ENCODE data around the gene HBS1L. TPM values are rescaled to one million over a fixed set of nuclear protein-coding genes. Genes with fewer than 3 reads are reported as not detected.

The HBS1L gene
- polyA plus RNA-seq, 3 donors: 77.3 to 88.0 (median 82.5) TPM

DNA sequence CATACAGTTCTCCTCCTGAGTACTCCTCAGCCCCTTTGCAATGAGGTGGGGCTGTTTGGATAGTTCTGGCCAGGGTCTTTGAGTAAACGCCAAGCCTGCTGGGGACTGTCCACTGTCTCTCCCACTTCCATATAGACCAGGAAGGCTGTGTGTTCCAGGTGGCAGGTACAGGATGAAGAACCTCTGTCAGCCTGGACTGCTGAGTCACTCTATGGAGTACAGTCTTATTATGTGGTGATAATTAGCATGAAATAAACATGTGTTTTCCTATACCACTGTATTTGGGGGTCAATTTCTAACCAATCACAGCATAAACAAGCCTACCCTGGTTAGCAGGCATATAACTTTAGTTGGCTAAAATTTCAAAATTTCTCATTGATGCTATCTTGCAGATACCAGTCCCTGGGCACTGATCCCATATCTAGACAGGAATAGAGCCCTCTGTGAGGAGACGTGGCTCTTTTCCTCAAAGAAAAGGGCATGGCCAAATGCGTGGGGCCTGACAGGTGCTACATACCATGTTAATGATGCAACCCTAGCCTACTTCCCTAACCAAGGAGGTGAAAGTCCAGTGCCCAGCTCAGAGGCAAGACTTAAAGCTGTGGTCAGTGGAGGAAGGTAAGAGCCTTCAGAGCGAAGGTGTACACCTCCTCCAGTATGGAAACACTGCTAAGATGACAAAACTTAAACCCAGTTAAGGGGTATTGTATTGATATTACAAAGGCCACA is 100.2 kb downstream of the HBS1L start:
- DNase-seq (ENCODE audit: low read depth in 3 of 3, low spot score in 2 of 3): no peak

GRCh38 chr6:134951494-134952263 is 102.9 kb downstream of the HBS1L start:
- no peak for DNase-seq (ENCODE audit: low read depth in 3 of 3, low spot score in 2 of 3)

DNA sequence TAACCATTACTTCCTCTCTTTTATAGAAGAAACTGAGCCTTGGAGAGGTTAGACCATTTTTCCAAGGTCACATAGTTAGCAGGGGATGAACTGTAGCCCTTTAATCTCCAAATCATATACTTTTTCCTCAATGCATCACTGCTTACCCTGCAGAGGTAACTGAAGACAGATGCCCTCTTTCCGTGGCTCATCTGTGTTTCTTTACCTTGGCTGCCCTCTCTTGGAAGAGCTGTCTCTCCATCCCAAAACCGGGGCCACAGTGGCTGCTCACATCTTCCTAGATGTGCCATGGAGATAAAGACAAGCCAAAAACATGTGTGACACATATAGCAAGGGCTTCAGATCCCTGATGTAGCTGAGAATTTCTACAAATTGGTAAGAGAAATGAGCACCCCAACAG is 104.1 kb downstream of the HBS1L start:
- DNase-seq (ENCODE audit: low read depth in 3 of 3, low spot score in 2 of 3): no peak

DNA sequence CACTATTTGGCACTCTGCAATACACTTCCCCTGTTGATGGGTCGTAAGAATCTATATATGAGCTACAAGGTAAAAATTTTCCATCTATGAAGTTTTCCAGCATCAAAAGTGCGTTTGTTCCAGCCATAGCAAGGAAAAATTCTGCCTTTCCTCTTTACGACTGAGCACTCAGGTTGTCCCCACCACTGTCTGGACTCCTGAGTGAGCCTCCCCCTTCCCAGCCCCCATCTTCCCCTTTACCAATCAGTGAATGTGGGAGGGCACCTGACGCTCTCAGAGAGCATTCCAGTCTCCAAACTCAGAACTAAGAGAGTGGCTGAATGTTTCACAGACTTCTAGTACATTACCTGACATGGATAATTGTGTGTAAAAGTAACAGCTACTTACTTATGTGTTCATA is 104.7 kb downstream of the HBS1L start, which contains the start of gene ALDH8A1:
ALDH8A1 (minus strand) TSS at position 175 of the 400 bp plus-strand sequence; CDS start at position 127, 48 bp downstream.
- no peak for DNase-seq (ENCODE audit: low read depth in 3 of 3, low spot score in 2 of 3)

DNA sequence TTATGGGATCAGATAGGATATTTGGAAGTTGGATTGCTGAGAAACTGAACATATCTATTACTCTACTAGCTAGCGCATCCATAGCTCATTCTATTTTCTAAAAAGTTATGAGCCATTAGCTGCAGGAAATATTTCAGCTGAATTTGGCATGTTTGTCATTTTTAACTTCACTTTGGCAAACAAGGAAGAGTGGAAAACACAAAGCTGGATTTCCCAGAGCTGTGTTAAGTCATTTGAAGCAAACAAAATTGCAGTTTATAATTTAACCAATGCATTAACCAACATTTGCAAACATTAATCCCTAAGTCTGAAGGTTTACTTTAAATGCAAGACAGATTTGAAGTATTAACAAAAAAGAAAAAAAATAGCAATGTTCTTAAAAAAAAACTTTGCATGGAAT is 105.9 kb downstream of the HBS1L start:
- DNase-seq (ENCODE audit: low read depth in 3 of 3, low spot score in 2 of 3): no peak

GRCh38 chr6:134948142-134948541 is 106.5 kb downstream of the HBS1L start:
- no peak for DNase-seq (ENCODE audit: low read depth in 3 of 3, low spot score in 2 of 3)

- no peak for DNase-seq (ENCODE audit: low read depth in 3 of 3, low spot score in 2 of 3)
These were observed 109.6 kb downstream of the HBS1L start for GRCh38 chr6:134945045-134945444.

GRCh38 chr6:134943522-134944111 is 111.0 kb downstream of the HBS1L start:
- DNase-seq (ENCODE audit: low read depth in 3 of 3, low spot score in 2 of 3): no peak

DNA sequence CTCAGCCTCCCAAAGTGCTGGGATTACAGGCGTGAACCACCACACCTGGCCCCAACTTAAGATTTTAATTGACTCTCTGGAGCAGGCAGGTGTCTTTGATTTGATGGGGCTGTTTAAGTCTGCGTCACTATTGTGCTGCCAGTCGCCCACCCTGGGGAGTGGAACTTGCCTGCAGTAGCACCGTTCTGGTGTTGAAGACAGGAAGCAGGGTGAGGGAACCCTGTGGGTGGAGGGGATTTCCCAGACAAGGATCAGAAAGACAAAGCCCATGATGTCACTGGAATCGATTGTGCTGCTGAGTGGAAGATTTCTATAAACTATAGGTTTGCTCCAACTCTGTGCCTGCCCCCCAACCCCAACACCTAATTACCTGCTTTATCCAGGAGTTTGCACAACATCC is 115.7 kb downstream of the HBS1L start:
- no peak for DNase-seq (ENCODE audit: low read depth in 3 of 3, low spot score in 2 of 3)

GRCh38 chr6:134937426-134937825 is 117.2 kb downstream of the HBS1L start:
- no peak for DNase-seq (ENCODE audit: low read depth in 3 of 3, low spot score in 2 of 3)

DNA sequence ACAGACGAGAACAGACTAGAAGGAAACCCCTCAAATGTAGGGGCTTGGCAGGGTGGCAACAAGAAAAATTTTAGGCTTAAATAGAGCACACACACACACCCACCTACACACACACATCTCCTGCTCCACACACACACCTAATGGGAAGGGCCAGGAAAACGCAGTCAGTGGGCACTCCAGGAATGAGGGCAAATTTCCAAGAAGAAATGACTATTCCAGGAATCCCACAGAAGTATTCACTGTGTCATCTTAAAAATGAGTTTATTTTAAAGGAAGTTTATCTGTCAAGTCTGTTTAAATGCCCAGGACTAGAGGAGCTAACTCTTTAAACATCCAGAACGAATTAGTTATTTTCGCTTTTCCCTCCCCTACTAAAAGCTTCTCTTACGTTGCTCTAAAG is 117.7 kb downstream of the HBS1L start:
- no peak for DNase-seq (ENCODE audit: low read depth in 3 of 3, low spot score in 2 of 3)

DNA sequence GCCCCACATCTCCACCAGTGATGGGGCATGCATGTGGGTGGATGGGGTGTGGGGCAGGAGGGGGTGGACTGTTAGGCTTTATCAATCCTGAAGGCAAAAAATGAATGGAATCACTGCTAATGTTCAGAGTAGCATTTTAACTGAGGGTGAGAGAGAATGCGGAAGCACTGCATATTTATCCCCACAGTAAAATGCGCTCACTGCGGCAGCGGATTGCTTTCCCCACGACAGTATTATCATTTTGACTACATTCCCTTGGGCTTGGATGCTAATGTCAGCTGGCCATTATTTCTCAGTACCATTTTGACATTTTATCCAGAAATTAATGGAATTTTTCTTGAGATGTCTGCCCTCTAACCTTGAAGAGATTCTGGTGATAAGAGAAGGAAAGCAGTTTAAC is 118.1 kb downstream of the HBS1L start:
- DNase-seq (ENCODE audit: low read depth in 3 of 3, low spot score in 2 of 3): no peak

DNA sequence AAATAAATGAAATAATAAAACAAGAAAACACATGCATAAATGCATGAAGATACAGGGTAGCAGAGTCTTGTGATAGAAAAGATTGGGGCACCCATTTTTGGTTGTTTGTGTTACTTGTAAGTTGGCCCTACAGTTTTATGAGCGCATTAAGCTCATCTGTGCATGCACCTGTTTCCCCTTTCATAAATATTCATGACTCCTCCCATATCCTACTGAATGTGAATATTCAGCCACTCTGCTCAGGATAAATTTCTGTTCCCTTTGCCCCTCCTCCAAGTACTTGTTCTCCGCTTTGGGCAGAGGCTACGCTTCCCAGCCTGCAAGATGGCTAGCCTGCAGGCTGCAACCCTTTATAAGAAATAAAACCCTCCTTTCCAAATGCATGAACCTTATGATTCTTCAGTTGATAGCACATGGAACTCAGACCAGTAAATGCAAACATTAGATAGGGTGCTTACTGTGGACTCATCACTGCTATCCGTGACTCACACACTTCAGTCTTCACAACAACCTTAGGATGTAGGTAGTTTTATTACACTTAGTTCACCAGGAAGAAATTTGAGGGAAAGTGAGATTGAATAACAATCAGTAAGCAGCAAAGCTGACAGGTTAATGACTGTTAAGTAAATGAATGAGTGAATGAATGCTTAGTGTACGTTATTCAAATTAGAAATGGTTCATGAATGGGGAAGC is 119.7 kb downstream of the HBS1L start:
- DNase-seq (ENCODE audit: low read depth in 3 of 3, low spot score in 2 of 3): no peak

DNA sequence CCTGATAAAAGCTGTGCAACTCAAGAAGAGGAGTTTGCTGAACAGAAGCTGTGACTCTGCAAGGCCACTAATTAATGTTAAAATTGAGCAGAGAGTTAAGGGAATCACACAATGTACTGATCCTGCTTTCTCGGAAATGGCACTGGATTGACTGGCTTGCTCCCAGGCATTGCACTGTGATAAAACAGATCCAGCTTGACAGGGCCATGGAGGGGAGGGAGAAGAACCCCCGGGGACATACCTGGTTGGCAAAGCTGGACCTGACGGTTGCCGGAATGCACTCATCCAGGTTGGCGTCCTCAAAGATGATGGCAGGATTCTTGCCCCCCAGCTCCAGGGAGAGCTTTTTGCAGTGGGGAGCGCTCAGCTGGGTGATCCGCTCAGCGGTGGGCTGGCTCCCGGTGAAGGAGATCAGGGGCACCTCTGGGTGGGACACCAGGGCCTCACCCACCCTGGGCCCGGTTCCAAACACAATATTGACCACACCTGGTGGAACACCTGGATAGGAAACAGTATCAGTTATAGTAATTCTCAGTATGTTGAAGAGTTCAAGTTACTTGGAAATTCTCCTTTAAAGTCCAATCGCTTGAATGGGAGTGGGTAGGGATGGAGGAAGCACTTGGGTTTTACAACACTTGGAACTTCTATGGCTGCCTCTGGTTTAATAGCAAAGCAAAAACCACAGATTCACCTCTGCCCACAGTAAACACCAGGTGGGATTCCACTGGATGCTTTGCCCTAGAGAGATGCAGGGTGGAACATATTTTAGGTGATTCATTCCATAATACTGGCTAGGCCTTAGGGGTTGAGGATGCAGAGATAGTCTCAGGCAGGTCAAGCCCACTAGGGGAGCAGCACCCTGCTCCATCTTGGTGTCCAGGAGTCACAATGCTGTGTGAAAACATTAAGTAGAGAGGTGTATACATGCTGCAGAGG is 121.8 kb downstream of the HBS1L start:
- DNase-seq (ENCODE audit: low read depth in 3 of 3, low spot score in 2 of 3): no peak

GRCh38 chr6:134932098-134932497 is 122.5 kb downstream of the HBS1L start:
- no peak for DNase-seq (ENCODE audit: low read depth in 3 of 3, low spot score in 2 of 3)

- no peak for DNase-seq (ENCODE audit: low read depth in 3 of 3, low spot score in 2 of 3)
These were observed 124.2 kb downstream of the HBS1L start for GRCh38 chr6:134930463-134930862.

DNA sequence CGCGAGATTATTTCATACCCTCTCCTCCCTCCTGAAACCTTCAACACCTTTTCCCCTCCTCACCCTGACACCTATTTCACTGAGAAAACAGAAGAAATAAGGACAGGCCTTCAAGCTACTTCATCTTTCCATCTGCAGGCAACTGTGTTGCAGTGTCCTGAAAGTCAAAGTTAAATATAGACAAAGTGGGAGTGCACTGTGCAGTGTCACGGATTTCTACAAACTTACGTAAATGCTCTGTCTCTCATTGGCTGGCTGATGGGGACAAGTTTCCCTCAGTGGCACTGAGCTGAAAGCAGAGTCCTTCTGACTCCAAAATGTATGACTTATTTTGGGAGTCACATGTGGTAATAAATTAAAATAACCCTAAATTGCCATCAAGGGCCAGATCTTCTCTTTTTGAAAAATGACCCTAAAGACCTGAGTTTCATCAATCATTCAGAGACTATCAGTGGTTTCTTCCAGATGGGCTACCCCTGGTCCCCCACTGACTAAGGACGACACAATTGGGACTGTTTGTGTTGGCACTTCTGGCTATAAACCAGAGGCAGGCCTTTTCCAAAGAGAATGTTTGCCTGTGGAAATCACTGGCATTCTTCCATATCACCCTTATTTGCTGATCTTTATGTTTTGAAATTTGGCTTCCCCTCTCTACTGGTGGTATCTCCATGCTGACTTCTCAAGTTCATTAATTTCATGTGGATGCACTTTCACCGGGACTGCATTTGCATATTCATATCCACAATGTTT is 126.3 kb downstream of the HBS1L start:
- DNase-seq (ENCODE audit: low read depth in 3 of 3, low spot score in 2 of 3): no peak

DNA sequence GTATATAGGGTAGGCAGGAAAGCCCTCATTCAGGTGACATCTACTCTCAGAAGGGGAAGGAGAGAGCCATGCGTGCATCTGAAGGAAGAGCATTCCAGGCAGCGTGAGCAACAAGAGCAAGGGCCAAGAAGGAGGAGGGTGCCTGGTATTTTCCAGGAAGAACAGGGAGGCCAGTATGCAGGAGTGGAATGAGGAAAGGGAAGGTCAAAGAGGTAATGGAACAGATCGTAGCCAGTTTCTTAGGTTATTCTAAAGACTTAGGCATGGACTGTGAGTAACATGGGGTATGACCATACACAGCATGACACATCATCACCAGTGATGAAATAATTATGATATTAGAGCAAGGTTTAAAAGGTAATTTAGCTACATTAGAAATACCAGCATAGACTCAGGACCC is 128.8 kb downstream of the HBS1L start:
- no peak for DNase-seq (ENCODE audit: low read depth in 3 of 3, low spot score in 2 of 3)

DNA sequence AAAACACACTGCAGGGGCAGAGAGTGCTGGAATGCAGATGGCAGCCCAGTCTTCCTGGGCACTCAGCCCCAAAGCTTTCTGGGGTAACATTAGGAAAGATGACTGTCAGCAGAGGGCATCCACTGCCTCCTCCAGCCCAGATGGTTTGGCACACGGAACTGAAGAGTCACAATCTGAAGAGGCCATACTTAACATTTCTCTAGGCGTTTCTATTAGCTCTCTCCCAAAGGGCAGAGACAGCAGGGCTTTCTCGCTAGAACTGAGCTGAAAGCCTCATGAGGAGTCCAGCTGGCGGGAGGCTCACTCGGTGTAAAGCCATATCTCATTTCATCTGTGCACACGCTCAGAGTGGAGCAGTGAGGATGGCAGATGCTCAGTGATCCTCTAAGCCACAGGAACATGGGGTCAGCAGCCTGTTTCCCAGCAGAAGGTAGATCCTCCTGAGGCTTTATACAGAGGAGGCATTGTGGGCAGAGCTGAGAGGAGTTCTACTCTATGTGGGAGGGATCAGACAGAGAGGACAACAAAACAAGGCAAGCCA is 132.8 kb downstream of the HBS1L start:
- DNase-seq (ENCODE audit: low read depth in 3 of 3, low spot score in 2 of 3): no peak
